Common myeloid progenitor, CD34-positive (primary cell): ENCODE results near the gene PXMP4.

Source experiments
- CTCF ChIA-PET: fragments of 350-600 bp; sonication (Branson Sonifier 250); formaldehyde crosslinking; loops from one replicate; lab custom pipeline; 2021; ENCODE audit warnings: antibody characterized with exemption; lab: Charles Lee
- POLR2A ChIA-PET: fragments of 350-600 bp; sonication (Branson Sonifier 250); formaldehyde crosslinking; loops from one replicate; lab custom pipeline; 2021; ENCODE audit warnings: antibody characterized with exemption; lab: Charles Lee
- DNase-seq, 3 donors: peaks; one replicate each; pipeline versions ENCODE4 v3.0.0 to v3.0.0-alpha.2; 2013
- H3K27ac ChIP-seq, 2 experiments: 1 replicate in 1 of 2; 2 replicates in 1 of 2; pipeline ENCODE4 v1.7.0; 2013; ENCODE audit warnings: inconsistent platforms in 2 of 2, low read length in 2 of 2, mild to moderate bottlenecking in 2 of 2, low read depth in 1 of 2, moderate library complexity in 1 of 2; ENCODE audit not compliant: severe bottlenecking in 2 of 2, insufficient read depth in 1 of 2, poor library complexity in 1 of 2
- H3K27me3 ChIP-seq, 5 experiments: replicated peaks in 2 of 5; 1 replicate in 3 of 5; 2 replicates in 2 of 5; pipeline versions ENCODE4 v1.6.1 to v1.7.0; 2013; ENCODE audit warnings: low read length in 4 of 5, mild to moderate bottlenecking in 2 of 5, moderate library complexity in 2 of 5, inconsistent platforms in 1 of 5; ENCODE audit not compliant: insufficient read depth in 5 of 5, control insufficient read depth in 4 of 5
- H3K36me3 ChIP-seq, 4 experiments: 1 replicate in 2 of 4; 2 replicates in 2 of 4; pipeline versions ENCODE4 v1.6.1 to v1.7.0; 2013; ENCODE audit warnings: low read length in 3 of 4, control low read depth in 1 of 4, mild to moderate bottlenecking in 1 of 4; ENCODE audit not compliant: control insufficient read depth in 4 of 4, insufficient read depth in 4 of 4
- H3K4me1 ChIP-seq, 4 experiments: 1 replicate in 3 of 4; 2 replicates in 1 of 4; pipeline versions ENCODE4 v1.6.1 to v1.7.1; 2013; ENCODE audit warnings: low read length in 3 of 4, mild to moderate bottlenecking in 3 of 4, control low read depth in 1 of 4, inconsistent platforms in 1 of 4, moderate library complexity in 1 of 4; ENCODE audit not compliant: control insufficient read depth in 4 of 4, insufficient read depth in 4 of 4; ENCODE audit errors: control extremely low read depth in 1 of 4
- H3K4me3 ChIP-seq, 7 experiments: 1 replicate in 4 of 7; 2 replicates in 3 of 7; pipeline versions ENCODE4 v1.5.1 to v1.7.0; 2013; ENCODE audit warnings: mild to moderate bottlenecking in 7 of 7, low read length in 6 of 7, moderate library complexity in 6 of 7, inconsistent platforms in 2 of 7, low read depth in 2 of 7, control low read depth in 1 of 7; ENCODE audit not compliant: insufficient read depth in 4 of 7, control insufficient read depth in 1 of 7; ENCODE audit errors: extremely low read depth in 1 of 7
- H3K9me3 ChIP-seq, 5 experiments: 1 replicate in 4 of 5; 2 replicates in 1 of 5; pipeline versions ENCODE4 v1.6.1 to v1.7.1; 2013; ENCODE audit warnings: low read length in 4 of 5, mild to moderate bottlenecking in 2 of 5, inconsistent platforms in 1 of 5, low read depth in 1 of 5, moderate library complexity in 1 of 5; ENCODE audit not compliant: control insufficient read depth in 4 of 5, insufficient read depth in 2 of 5; ENCODE audit errors: control extremely low read depth in 1 of 5
- WGBS: methylation state at CpG from one replicate; pipeline ENCODE4 v1.1.5; 2013; ENCODE audit not compliant: insufficient coverage; 5-methylcytosine and 5-hydroxymethylcytosine counted together

Gene PXMP4

DNA sequence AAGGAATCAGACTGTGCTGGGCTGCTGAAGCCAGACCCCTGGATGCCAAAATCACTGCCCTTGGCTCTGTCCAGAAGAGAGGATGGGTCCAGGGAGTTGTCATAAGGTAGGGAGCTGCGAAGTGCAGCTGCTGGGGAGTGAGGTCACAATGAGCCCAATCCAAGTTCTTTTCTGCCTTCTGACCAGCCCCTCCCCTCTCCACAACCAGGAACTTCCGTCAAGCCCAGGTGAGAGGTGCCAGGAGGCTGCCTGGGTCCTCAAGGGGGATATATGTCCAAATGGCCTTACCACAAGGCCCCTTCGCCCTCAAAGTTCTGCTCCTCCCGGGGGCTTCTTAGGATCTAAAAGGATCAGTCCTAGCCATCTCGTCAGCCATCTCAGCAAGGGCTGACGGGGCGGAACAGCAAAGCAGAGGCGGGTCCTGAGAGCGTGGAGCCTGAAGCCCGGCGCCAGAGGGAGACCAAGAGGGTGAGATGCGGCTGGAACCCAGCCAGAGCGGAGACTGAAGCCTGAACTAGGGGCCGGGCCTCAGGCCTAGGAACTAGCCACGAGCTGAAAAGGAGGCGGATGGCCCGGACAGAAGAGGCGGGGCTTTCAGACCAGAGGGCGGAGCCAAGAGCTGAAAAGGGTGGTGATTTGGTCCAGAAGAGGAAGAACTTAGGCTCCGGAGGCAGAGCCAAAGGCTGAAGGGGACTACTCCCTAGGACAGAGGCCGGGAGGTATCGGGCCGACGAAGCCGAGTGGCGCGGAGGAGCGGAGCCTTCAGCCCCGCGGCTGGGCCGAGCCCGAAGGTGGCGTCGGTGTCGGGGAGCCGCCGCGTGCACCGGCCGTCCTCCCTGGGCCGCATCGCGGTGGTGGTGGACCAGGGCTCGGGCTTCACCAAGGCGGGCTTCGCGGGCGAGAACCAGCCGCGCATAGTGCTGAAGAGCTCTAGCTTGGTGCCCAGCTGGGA is 53.5 kb downstream of the PXMP4 start, which contains the start of gene ACTL10:
Gene ACTL10 (plus strand): TSS at position 651 of the 952 bp plus-strand sequence. CDS start 555 bp downstream, outside the sequence.
- ChIA-PET CTCF (interaction anchor here (0.7 to 7.6 kb wide), 15 partner anchors 9 to 268 kb away, joined by 3 to 86 read pairs (median 4); partner anchors contain the start of gene CDK5RAP1), POLR2A (interaction anchor here (2.4 kb wide), 1 partner anchor 13 kb away, joined by 6 read pairs; no protein-coding TSS in a partner anchor)
- H3K4me3 ChIP-seq, result peak within 1 kb of the TSS; percentile 40 to 79 (median 62)
- DNase-seq, result peak; percentile 97 to 99 (median 98)
- H3K4me1 ChIP-seq, result peaks cover 0 to 44% (median 41%) of the 10 kb centered on the region in 4 experiments
- H3K27ac ChIP-seq, result no peak within 1 kb of the TSS
- H3K36me3 ChIP-seq, result peaks cover 0 to 18% (median 0%) of the 10 kb centered on the region in 4 experiments
- no peaks in the 10 kb centered on the region for H3K27me3 ChIP-seq
- no peaks in the 10 kb centered on the region for H3K9me3 ChIP-seq
- under 1% methylated on average over 38 of the region's 50 CpGs for WGBS

DNA sequence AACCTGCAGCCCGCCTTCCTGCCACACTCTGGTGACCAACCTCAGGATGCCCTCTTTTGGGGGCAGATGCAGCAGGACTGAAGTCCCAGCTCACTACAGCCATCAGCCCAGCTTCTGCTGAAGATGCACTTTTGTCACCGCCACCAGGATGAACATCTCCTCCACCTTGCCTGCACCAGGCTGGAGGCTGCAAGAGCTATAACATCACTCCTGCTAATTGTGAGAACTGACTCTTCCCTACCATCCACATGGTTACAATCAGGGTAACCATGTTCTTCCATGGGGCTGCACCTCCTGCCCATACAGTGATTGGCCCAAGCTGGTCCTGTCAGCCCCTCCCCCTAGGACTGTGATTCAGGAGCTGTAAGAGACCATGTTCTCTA is 55.4 kb downstream of the PXMP4 start:
- Histone ChIP-seq H3K4me1 (peaks cover 0 to 44% (median 41%) of the 10 kb centered on the region in 4 experiments), H3K4me3 (no peak overlapping the region), H3K9me3 (no peaks in the 10 kb centered on the region), H3K36me3 (peaks cover 0 to 8% (median 0%) of the 10 kb centered on the region in 4 experiments), H3K27me3 (no peaks in the 10 kb centered on the region), H3K27ac (no peak overlapping the region)
- ChIA-PET POLR2A (no interaction called here), CTCF (interaction anchor here (1.0 to 7.6 kb wide), 5 partner anchors 10 to 26 kb away, joined by 3 to 86 read pairs (median 4); no protein-coding TSS in a partner anchor)
- WGBS, result 95% methylated on average over 2 of the region's 2 CpGs
- DNase-seq, result no peak

GRCh38 chr20:33664085-33664761 is 55.9 kb downstream of the PXMP4 start:
- peaks cover 0 to 44% (median 41%) of the 10 kb centered on the region in 4 experiments for H3K4me1 ChIP-seq
- peak overlapping the region in 1 of 2 experiments; percentile 29 for H3K27ac ChIP-seq
- H3K27me3 ChIP-seq, result no peaks in the 10 kb centered on the region
- peaks cover 0 to 13% (median 0%) of the 10 kb centered on the region in 4 experiments for H3K36me3 ChIP-seq
- no peak for DNase-seq
- WGBS, result 60% methylated on average over 8 of the region's 9 CpGs
- CTCF ChIA-PET, result interaction anchor here (1.2 to 7.6 kb wide), 5 partner anchors 10 to 22 kb away, joined by 3 to 86 read pairs (median 4); no protein-coding TSS in a partner anchor
- H3K9me3 ChIP-seq, result no peaks in the 10 kb centered on the region
- POLR2A ChIA-PET, result no interaction called here
- peak overlapping the region in 6 of 7 experiments; percentile 39 to 83 (median 70) for H3K4me3 ChIP-seq

DNA sequence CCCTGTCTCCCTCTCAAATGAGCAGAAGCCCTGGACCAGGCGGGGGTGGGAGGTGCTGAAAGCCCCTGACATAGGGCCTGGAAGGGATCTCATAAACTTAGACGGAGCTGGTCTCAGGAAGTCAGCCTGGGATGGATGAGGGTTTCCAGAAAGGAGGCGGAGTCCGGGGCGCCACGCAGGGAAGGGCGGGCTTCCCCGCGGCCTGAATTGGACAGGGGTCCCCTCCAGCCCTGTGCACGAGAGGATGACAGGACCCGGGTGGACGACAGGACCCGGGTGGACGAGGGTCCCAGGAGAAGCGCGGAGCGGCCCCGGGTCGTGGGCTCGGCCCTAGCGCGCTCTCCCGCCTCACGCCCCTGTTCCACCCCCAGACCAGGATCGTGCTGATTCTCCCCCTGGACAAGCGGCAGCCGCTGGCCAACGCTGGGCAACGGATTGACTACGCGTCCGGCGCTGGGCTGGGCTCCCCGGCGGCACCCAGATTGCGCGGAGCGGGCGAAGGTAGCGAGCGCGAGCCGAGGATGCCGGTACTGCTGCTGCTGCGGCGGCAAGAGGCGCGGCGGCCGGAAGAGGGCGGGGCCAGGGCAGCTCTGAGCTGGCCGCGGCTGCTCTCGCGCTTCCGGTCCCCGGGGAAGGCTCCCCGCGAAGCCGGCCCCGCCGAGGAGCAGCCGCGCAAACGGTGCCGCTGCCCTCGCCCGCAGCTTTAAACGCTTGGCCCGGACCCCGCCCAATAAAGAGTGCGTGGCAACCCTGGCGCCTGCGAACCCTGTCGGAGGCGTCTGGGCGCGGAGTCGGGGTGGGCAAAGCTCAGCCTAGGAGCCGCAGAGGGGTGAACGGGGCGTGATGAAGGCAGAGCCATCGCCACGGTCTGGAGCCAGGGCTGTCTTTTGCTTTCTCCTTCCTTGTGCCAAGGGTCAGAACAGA is 56.7 kb downstream of the PXMP4 start:
- Histone ChIP-seq H3K36me3 (peaks cover 0 to 9% (median 0%) of the 10 kb centered on the region in 4 experiments), H3K27ac (peak overlapping the region in 1 of 2 experiments; percentile 29), H3K4me1 (peaks cover 0 to 43% (median 40%) of the 10 kb centered on the region in 4 experiments), H3K4me3 (peak overlapping the region; percentile 34 to 83 (median 70)), H3K27me3 (no peaks in the 10 kb centered on the region), H3K9me3 (no peaks in the 10 kb centered on the region)
- peak; percentile 72 to 89 (median 80) for DNase-seq
- CTCF ChIA-PET, result interaction anchor here (0.9 to 7.6 kb wide), 6 partner anchors 9 to 22 kb away, joined by 3 to 86 read pairs (median 3); no protein-coding TSS in a partner anchor
- POLR2A ChIA-PET, result no interaction called here
- WGBS, result 1% methylated on average over 66 of the region's 84 CpGs

GRCh38 chr20:33662172-33662571 is 57.9 kb downstream of the PXMP4 start, which contains the start of gene C20orf144:
C20orf144 (plus strand) TSS chr20:33662327; CDS start chr20:33662346, 19 bp downstream.
- peaks cover 0 to 30% (median 28%) of the 10 kb centered on the region in 4 experiments for H3K4me1 ChIP-seq
- POLR2A ChIA-PET, result interaction anchor here (0.6 kb wide), 1 partner anchor 153 kb away, joined by 7 read pairs; no protein-coding TSS in a partner anchor
- whole genome bisulfite sequencing, result 97% methylated on average over 5 of the region's 10 CpGs
- no peak for DNase-seq
- H3K4me3 ChIP-seq, result peak within 1 kb of the TSS; percentile 34 to 83 (median 70)
- H3K9me3 ChIP-seq, result no peaks in the 10 kb centered on the region
- CTCF ChIA-PET, result interaction anchor here (1.0 to 7.6 kb wide), 2 partner anchors 8 to 13 kb away, joined by 3 to 86 read pairs; no protein-coding TSS in a partner anchor
- peaks cover 0 to 7% (median 0%) of the 10 kb centered on the region in 4 experiments for H3K36me3 ChIP-seq
- no peaks in the 10 kb centered on the region for H3K27me3 ChIP-seq
- H3K27ac ChIP-seq, result peak within 1 kb of the TSS in 1 of 2 experiments; percentile 29

- H3K36me3 ChIP-seq, result peaks cover 0 to 7% (median 0%) of the 10 kb centered on the region in 4 experiments
- POLR2A ChIA-PET, result no interaction called here
- DNase-seq, result no peak
- H3K9me3 ChIP-seq, result no peaks in the 10 kb centered on the region
- H3K27ac ChIP-seq, result no peak overlapping the region
- CTCF ChIA-PET, result no interaction called here
- peaks cover 0 to 18% (median 18%) of the 10 kb centered on the region in 4 experiments for H3K4me1 ChIP-seq
- 98% methylated on average over 5 of the region's 7 CpGs for WGBS
- no peak overlapping the region for H3K4me3 ChIP-seq
- H3K27me3 ChIP-seq, result no peaks in the 10 kb centered on the region
These were observed 59.4 kb downstream of the PXMP4 start for GRCh38 chr20:33660685-33661058.
